A204.1 (cell line): ENCODE results near the gene KRT16.
"Not testable (repeated sequence)": the region's sequence is repeated elsewhere in the genome, so short reads cannot be mapped to it uniquely, and the experiment has no call there.

ENCODE experiments used
- FAIRE-seq: peaks from 2 replicates; lab custom pipeline; 2012; peaks lifted over from hg19 to GRCh38; lab: Jason Lieb, UNC

The KRT16 gene

GRCh38 chr17:41614767-41615166 is 2.2 kb upstream of the KRT16 start:
- not testable (repeated sequence) for FAIRE-seq

- no peak for FAIRE-seq
Observed at GRCh38 chr17:41614098-41614497, 1.5 kb upstream of the KRT16 start.

DNA sequence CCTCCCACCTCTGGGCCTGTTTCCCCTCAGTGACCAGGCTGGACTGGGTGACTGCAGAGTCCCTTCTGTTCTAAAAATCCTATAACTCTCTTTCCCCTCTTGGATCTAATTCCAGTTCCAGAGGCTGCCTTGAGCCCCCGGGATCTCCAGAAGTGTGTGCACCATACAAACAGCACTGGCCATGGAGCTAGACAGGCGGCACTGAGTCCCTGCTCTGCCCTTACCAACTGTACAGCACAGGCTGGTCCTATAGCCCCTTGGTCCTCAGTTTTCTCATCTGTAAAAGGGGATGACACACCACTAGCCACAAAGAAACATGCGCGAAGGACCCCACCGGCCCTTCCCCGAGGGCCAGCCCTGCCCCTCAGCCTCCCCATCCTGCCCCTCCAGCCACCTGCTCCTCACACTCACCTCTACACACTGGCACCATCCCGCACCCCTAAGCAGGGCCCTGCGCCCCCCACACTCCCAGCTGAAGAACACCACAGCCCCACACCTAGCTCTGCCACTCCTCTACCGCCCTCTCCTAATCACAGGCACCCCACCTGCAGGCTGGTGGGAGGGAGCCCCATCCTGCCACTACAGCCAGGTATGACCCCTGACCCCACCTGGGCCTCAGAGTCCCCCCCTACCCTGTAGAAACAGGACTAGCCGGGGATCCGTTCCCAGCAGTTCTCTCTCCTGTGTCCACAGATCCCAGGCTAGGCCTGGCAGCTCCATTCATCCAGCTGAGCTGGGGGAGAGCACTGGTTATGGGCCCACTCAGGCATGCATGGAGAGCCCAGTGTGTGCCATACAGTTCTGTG is 913 bp upstream of the KRT16 start:
- FAIRE-seq, result no peak

DNA sequence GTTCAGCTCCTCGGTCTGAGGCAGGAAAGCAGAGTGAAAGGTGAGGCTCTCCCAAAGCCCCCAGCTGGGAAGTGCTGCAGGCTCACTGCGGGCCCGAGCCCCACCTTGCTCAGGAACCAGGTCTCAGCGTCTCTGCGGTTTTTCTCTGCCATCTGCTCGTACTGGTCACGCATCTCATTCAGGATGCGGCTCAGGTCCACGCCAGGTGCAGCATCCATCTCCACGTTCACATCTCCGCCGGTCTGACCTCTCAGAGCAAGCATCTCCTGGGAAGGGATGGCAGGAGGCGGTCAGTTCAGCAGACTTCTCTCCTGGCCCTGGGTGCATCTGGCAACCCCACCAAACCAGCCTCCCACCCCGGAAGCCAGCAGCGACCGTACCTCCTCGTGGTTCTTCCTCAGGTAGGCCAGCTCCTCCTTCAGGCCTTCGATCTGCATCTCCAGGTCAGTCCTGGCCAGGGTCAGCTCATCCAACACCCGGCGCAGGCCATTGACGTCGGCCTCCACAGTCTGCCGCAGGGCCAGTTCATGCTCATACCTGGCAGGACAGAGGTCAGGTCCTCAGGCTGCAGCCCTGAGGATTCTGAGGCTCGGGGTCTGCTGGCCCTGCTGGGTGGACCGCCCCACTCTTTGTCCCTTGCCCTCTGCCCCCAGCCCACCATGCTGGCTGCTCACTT is 1.5 kb downstream of the KRT16 start:
- FAIRE-seq, result no peak

DNA sequence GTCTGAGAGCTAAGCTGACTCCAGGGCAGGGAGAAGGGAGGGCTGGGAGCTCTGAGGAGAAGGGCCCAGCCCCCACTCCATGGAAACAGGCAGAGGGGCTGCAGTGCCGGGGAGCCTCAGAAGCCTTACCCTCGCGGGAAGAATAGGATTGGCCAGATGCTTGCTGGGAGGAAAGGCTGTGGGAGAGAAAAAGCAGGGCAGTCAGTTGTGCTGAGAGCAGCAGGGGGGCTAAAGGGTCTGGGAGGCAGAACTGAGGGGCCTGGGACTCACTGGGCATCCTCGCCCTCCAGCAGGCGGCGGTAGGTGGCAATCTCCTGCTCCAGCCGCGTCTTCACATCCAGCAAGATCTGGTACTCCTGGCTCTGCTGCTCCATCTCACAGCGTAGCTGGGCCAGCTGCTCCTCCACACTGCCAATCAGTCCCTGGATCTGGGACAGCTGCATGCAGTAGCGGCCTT is 2.5 kb downstream of the KRT16 start:
- FAIRE-seq, result not testable (repeated sequence)

DNA sequence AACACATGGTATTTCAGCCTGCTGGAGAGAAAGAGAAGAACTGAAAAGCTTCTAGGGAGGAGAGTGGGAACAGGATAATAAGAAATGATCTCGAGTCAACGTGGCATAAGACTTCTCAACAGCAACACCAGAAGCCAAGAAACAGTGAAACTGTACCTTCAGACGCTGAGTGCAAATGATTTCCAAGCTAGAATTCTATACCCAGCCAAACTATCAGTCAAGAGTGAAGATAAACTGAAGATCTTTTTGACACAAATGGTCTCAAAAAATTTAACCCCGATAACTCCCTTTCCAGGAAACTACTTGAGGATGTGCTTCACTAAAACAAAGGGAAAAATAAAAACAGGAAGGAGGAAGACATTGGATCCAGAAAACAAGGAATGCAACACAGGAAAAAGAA is 5.6 kb downstream of the KRT16 start:
- not testable (repeated sequence) for FAIRE-seq

DNA sequence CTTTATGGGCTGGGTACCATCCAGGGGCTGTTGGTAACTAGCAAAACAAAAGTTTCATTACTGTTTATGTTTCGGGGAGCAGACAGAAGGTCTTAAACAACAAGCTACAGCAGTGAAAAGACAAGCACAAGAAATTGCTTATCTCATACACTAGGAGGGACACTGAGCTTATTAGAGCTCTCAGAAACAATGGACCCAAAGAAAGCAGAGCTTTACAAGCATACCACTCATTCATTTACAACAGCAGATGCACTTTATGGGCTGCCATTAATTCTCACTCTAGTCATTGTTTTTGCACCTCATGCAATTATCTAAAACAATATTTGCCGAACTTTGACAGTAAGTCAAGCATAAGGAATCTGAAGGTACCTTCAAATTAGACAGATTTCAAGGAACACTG is 10.0 kb downstream of the KRT16 start:
- no peak for FAIRE-seq

- no peak for FAIRE-seq
Observed at GRCh38 chr17:41600318-41600717, 12.2 kb downstream of the KRT16 start.

GRCh38 chr17:41599680-41600079 is 12.9 kb downstream of the KRT16 start:
- FAIRE-seq, result no peak

DNA sequence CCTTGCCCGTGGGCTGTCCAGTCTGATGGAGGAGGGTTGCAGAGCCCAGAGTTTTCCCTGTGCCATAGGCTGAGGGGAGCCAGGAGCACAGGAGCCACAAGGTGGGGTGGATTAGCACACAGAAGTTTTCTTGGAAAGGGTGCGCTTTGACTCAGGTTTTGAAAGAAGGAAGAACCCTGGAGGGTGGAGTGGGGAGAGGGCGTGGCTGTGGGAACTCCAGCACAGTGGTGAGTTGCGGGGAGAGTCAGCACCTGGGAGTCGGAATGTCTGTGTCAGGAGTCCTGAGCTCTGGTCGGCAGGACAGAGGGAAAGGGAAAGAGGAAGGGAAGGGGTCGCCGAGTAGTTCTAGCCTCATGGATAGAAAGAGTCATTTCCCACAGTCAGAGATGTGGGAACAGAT is 17.0 kb downstream of the KRT16 start:
- FAIRE-seq, result no peak

GRCh38 chr17:41594363-41594915 is 18.1 kb downstream of the KRT16 start:
- no peak for FAIRE-seq

DNA sequence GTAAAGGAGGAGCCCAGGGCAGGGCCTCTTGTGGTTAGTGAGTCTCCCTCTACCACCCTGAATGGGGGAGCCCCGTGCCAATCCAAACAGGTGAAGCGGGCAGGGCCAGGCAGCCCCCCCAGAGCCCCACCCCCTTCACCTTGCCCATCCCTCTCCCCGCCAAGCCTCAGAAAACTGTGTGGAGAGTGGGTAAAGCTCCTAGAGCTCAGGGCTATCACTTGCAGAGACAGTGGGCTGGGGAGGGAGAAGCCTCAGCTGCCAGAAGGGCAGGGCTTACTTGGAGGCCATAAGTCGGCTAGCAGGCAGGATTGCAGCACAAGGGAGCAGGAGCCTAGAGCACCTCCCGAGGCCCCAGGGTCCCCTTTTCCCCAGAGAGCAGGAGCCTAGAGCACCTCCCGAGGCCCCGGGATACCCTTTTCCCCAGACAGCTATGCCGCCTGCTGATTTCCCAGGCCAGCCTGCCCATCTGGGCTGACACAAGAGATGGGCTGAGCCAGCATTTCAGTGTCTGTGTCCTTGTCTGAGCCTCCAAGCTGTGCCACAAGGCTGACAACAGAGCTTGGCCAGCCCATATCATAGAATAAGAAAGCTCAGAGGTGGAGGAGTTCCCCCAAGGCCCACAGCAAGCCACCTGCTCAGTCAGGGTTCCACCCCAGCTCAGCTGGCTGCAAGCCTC is 19.1 kb downstream of the KRT16 start:
- no peak for FAIRE-seq

DNA sequence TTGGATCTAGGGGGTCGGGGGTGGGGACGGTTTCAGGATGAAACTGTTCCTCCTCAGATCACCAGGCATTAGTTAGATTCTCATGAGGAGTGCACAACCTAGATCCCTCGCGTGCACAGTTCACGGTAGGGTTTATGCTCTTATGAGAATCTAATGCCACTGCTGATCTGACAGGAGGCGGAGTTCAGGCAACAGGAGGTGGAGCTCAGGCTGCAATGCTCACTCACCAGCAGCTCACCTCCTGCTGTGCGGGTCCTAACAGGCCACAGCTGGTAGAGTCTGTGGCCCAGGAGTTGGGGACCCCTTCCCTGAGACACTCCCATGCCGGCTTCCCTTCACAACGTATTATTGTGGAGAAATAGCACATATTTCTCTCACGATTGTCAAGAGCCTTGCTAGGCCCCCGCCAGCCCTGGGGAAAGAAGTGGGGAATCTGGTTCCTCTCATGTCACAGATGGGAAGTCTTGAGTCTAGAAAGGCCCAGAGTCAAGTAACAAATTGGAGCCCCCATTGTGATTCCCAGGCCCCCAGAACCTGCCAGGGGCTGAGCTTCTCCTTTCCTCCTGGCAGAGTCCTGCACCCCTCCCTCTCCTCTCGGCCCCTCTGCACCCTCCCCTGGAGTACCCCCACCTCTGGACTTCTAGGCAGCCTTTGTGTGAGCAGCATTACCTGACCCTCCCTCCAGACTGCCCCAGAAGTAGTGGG is 19.8 kb downstream of the KRT16 start:
- FAIRE-seq, result no peak

- FAIRE-seq, result no peak
Observed at GRCh38 chr17:41589301-41589700, 23.3 kb downstream of the KRT16 start.

DNA sequence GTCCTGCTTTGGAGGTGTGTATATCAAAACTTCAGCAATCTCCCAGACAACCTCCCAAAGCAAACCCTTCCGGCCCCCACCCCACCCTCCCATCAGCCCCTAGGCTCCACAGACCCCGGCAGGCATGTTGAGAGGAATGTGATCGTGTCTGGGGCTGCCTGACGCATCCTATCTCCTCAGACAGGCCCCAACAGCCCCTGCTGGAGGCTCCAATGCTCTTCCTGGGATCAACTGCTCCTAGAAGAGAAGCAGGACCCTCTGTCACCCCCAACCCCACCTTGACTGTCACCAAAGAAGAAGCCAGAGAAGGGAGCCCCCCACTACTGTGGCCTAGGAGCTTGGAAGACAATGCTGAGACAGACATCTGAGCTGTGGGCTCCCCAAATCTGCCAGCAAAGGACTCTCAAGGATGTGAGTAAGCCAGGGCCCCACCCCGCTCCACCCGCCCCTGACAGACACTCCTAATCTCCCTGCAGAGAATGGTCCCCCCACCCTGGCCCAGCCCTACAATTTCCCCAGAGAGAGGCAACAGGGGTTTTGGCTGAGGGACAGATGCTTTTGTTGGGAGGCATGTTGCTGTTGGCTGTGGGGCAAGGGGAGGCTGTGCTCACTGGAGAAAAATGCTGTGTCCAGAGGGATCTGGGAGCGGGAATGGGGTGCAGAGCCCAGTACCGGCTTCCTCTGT is 24.3 kb downstream of the KRT16 start:
- no peak for FAIRE-seq

DNA sequence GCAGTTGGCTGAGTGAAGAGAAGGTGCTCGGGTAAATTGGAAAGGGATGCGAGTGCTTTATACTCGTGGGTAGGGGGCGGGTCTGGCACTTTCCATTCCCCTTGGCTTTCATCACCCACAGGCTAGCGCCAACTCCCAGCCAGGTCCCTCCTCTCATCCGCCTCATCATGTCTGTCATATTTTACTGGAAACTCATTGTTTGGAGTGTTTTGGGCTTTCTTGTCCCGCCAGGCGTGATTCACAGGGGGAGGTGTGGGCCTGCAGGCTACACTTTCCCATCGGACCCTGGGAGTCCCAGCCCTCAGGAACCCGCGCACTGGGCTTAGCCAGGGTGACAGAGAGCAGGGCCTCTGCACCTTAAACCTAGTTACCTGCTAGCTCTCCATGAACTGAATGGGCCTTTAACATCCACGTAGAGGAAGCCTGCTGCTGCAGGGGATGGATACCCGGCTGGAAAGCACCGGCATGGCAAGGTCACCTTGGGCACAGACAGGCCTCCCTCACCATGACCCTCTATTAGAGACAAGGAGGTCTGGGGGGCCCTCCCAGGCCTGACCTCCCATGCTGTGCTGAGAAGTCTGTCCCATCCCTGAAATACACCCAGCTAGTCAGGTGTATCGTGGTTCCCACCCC is 25.6 kb downstream of the KRT16 start, which contains the start of gene KRT14:
TSS of gene KRT14 (minus strand) at position 33 of the 633 bp plus-strand sequence. CDS start 61 bp downstream, outside the sequence.
- no peak for FAIRE-seq

DNA sequence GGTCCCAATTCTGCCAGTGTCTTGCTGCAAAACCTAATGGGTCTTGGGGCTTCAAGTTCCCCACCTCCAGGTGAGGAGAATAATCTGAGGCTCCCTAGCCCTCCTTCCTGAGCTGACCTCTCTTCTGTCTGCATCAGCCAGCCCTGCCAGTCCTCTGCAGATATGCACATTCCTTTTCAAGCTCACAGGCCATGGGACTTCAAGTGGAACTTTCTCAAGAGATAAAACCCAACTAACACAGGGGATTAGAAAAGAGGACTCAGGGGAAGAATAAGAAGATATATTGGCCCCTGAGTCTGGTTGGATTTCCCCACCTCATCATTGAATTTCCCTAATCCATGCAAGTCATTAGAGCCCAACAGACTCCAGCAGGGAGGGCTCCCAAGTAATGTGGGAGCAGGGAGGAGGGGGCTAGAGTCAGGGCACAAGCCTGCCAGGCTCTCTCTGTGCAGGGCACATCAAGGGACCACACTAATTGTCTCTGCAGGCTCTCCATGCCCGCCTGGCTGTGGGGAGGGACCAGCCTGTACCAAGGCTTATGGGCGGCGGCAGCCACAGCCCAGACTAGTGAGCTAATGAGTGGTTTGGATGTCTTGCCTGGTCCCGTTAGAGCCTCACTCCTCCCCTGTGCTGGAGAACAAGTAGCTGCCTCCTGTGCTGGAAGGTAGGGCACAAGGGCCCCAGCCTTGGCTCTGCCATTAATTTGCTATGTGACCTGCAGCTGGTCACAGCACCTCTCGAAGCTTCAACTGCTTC is 27.1 kb downstream of the KRT16 start:
- FAIRE-seq, result no peak

- FAIRE-seq, result not testable (repeated sequence)
Observed at GRCh38 chr17:41584331-41584927, 28.1 kb downstream of the KRT16 start.
